Measurements from ENCODE around the gene MAX. TPM values are rescaled to one million over a fixed set of nuclear protein-coding genes. Genes with fewer than 3 reads are reported as not detected.

The MAX gene
- total RNA-seq, 1 experiment from 2014 or later = 72.9 TPM

DNA sequence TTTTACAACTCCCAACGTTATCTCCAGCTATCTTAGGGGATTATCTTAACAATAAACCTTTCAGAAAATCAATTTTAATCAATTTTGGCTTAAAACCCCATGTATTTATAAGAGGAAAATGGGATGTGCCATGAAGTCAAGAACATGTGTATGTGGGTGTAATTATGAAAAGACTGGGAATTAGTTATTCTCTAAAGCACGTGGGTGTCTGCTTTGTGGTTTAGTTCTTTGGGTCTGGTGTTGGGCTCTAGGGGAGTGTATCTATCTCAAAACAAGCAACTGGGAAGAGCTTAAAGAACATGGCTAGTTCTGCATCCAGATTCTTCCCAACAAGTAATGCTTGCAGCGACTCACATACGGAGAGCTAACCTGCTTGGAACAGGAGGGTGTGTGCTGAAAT is 40.1 kb upstream of the MAX start:
- Histone ChIP-seq H2BK120ac (ENCODE audit: low read depth, low read length, poor library complexity, severe bottlenecking) (no peak overlapping the region), H3K9ac (ENCODE audit: extremely low read depth, insufficient read length, low read length) (no peak overlapping the region), H2BK15ac (ENCODE audit: low read depth, low read length) (no peak overlapping the region), H2BK5ac (ENCODE audit: insufficient read length, low read length) (no peak overlapping the region), H3K4me1 (ENCODE audit: insufficient read depth, low read length) (no peaks in the 10 kb centered on the region), H3K4ac (ENCODE audit: low read depth, low read length) (no peak overlapping the region), H3K27me3 (ENCODE audit: insufficient read depth, low read length) (no peaks in the 10 kb centered on the region), H2AFZ (ENCODE audit: low read length) (no peak overlapping the region), H3K14ac (ENCODE audit: insufficient read depth, low read length) (no peak overlapping the region), H3T11ph (ENCODE audit: low read length) (no peak overlapping the region), H2BK20ac (ENCODE audit: low read depth, low read length, poor library complexity, severe bottlenecking) (no peak overlapping the region), H3K79me1 (ENCODE audit: insufficient read depth, low read depth, low read length, poor library complexity, severe bottlenecking) (no peaks in the 10 kb centered on the region), H3K27ac (ENCODE audit: insufficient read length, low read depth, low read length) (no peak overlapping the region), H2AK5ac (ENCODE audit: insufficient read length, low read length) (no peak overlapping the region), H4K8ac (replicated peaks; ENCODE audit: insufficient read length, low read depth, low read length) (no peak overlapping the region), H3K9me3 (ENCODE audit: control insufficient read depth, low read depth, low read length) (no peaks in the 10 kb centered on the region), H3K56ac (ENCODE audit: insufficient read length, low read depth, low read length) (no peak overlapping the region), H3K18ac (ENCODE audit: insufficient read length, low read depth, low read length) (no peak overlapping the region), H3K23me2 (ENCODE audit: insufficient read length, low read depth, low read length, poor library complexity, severe bottlenecking) (no peaks in the 10 kb centered on the region), H4K91ac (ENCODE audit: insufficient read length, low read depth, low read length) (no peak overlapping the region), H4K5ac (ENCODE audit: insufficient read length, low read depth, low read length) (no peak overlapping the region), H2BK12ac (ENCODE audit: insufficient read length, low read depth, low read length) (no peak overlapping the region), H3K4me2 (ENCODE audit: insufficient read depth, insufficient read length, low read length) (no peak overlapping the region), H3K23ac (ENCODE audit: insufficient read length, low read depth, low read length) (no peak overlapping the region), H3K79me2 (ENCODE audit: insufficient read depth, low read length) (no peaks in the 10 kb centered on the region), H4K20me1 (ENCODE audit: control insufficient read depth, insufficient read depth, insufficient read length) (no peaks in the 10 kb centered on the region)
- Mint-ChIP-seq H3K9me3 (no peaks in the 10 kb centered on the region), H3K4me3 (no peak overlapping the region), H3K4me1 (peaks cover 18 to 21% of the 10 kb centered on the region in 2 experiments), H3K27me3 (ENCODE audit: low read depth) (no peaks in the 10 kb centered on the region), H3K27ac (no peak overlapping the region), H3K36me3 (ENCODE audit: insufficient read depth in 1 of 3, low read depth in 3 of 3) (no peaks in the 10 kb centered on the region)
- TF ChIP-seq, protein P1, sequence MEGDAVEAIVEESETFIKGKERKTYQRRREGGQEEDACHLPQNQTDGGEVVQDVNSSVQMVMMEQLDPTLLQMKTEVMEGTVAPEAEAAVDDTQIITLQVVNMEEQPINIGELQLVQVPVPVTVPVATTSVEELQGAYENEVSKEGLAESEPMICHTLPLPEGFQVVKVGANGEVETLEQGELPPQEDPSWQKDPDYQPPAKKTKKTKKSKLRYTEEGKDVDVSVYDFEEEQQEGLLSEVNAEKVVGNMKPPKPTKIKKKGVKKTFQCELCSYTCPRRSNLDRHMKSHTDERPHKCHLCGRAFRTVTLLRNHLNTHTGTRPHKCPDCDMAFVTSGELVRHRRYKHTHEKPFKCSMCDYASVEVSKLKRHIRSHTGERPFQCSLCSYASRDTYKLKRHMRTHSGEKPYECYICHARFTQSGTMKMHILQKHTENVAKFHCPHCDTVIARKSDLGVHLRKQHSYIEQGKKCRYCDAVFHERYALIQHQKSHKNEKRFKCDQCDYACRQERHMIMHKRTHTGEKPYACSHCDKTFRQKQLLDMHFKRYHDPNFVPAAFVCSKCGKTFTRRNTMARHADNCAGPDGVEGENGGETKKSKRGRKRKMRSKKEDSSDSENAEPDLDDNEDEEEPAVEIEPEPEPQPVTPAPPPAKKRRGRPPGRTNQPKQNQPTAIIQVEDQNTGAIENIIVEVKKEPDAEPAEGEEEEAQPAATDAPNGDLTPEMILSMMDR (conservative IDR thresholded peaks at IDR 0.05) = no peak
- DNase-seq = no peak
- no CpG with 5 or more reads among the region's 4 CpGs for WGBS (ENCODE audit: extremely low coverage, insufficient read length, low lambda C conversion rate)
